Measurements from ENCODE around the gene FOXN3. TPM values are rescaled to one million over a fixed set of nuclear protein-coding genes. Genes with fewer than 3 reads are reported as not detected.
A peak's percentile ranks its signal among the peaks of the same experiment; 100 is the strongest.

FOXN3 gene
- total RNA-seq, 2 experiments from 2014 or later = 124 to 127 TPM

- no peaks in the 10 kb centered on the region for H3K9me3 Mint-ChIP-seq
- POLR2A ChIA-PET = interaction anchor here (0.6 to 1.7 kb wide), 2 partner anchors 82 to 809 kb away, joined by 3 to 4 read pairs; no protein-coding TSS in a partner anchor
- CTCF ChIA-PET = interaction anchor here (0.6 to 1.2 kb wide), 2 partner anchors 19 to 251 kb away, joined by 3 to 5 read pairs; no protein-coding TSS in a partner anchor
- H3K4me1 ChIP-seq (ENCODE audit: insufficient read depth, low read length) = peaks cover 24% of the 10 kb centered on the region
- intact Hi-C loops (cut with DNase I, micrococcal nuclease) = no loop called here
- peaks cover 68% of the 10 kb centered on the region for H3K4me1 Mint-ChIP-seq (ENCODE audit: low read depth)
- TF ChIP-seq CTCF (IDR thresholded peaks at IDR 0.05) = no peak
- DNase-seq = no peak
- H3K4me3 ChIP-seq (ENCODE audit: low read length) = no peak overlapping the region
- H3K4me3 Mint-ChIP-seq = no peak overlapping the region
- H3K36me3 Mint-ChIP-seq (ENCODE audit: low read depth) = peaks cover 3% of the 10 kb centered on the region
- ATAC-seq (ENCODE audit: poor library complexity) = no peak
- H3K27ac Mint-ChIP-seq = no peak overlapping the region
- H3K9me3 ChIP-seq (ENCODE audit: control insufficient read depth in 1 of 2, insufficient read depth in 1 of 2, low read length in 2 of 2) = no peaks in the 10 kb centered on the region
- no peaks in the 10 kb centered on the region for H3K27me3 Mint-ChIP-seq
- H3K27ac ChIP-seq (ENCODE audit: low read depth in 1 of 2, low read length in 2 of 2) = no peak overlapping the region
- no peaks in the 10 kb centered on the region for H3K27me3 ChIP-seq (ENCODE audit: control insufficient read depth in 1 of 2, insufficient read depth in 2 of 2, low read length in 2 of 2)
- no peaks in the 10 kb centered on the region for H3K36me3 ChIP-seq (ENCODE audit: insufficient read depth, low read length)
These were observed 10.6 kb upstream of the FOXN3 start for GRCh38 chr14:89427426-89428172.

GRCh38 chr14:89425931-89426330 is 8.9 kb upstream of the FOXN3 start:
- peaks cover 16% of the 10 kb centered on the region for H3K4me1 ChIP-seq (ENCODE audit: insufficient read depth, low read length)
- POLR2A ChIA-PET = no interaction called here

GRCh38 chr14:89424241-89424640 is 7.2 kb upstream of the FOXN3 start:
- POLR2A ChIA-PET = no interaction called here
- no peak overlapping the region for H3K27ac ChIP-seq (ENCODE audit: low read depth in 1 of 2, low read length in 2 of 2)
- peaks cover 12% of the 10 kb centered on the region for H3K4me1 ChIP-seq (ENCODE audit: insufficient read depth, low read length)
- no peaks in the 10 kb centered on the region for H3K27me3 ChIP-seq (ENCODE audit: control insufficient read depth in 1 of 2, insufficient read depth in 2 of 2, low read length in 2 of 2)
- DNase-seq (no peak), ATAC-seq (ENCODE audit: poor library complexity) (no peak)
- CTCF ChIA-PET = interaction anchor here (0.7 kb wide), 1 partner anchor 154 kb away, joined by 4 read pairs; no protein-coding TSS in a partner anchor
- no peak overlapping the region for H3K4me3 ChIP-seq (ENCODE audit: low read length)
- Mint-ChIP-seq H3K36me3 (ENCODE audit: low read depth) (no peaks in the 10 kb centered on the region), H3K27me3 (no peaks in the 10 kb centered on the region), H3K27ac (peak overlapping the region; percentile 31), H3K4me1 (ENCODE audit: low read depth) (peaks cover 68% of the 10 kb centered on the region), H3K4me3 (no peak overlapping the region), H3K9me3 (no peaks in the 10 kb centered on the region)
- TF ChIP-seq CTCF (IDR thresholded peaks at IDR 0.05) = no peak
- intact Hi-C loops (cut with DNase I, micrococcal nuclease) = loop anchor here in 1 of 2 experiments (5.0 kb wide), 1 partner anchor 343 kb away; no protein-coding TSS in a partner anchor
- no peaks in the 10 kb centered on the region for H3K9me3 ChIP-seq (ENCODE audit: control insufficient read depth in 1 of 2, insufficient read depth in 1 of 2, low read length in 2 of 2)
- no peaks in the 10 kb centered on the region for H3K36me3 ChIP-seq (ENCODE audit: insufficient read depth, low read length)

More at GRCh38 chr14:89425931-89426330, 8.9 kb upstream of the FOXN3 start:
- DNase-seq (peak in 2 of 14 experiments; percentile 23 to 53), ATAC-seq (ENCODE audit: poor library complexity) (no peak)
- Mint-ChIP-seq H3K9me3 (no peaks in the 10 kb centered on the region), H3K27ac (no peak overlapping the region), H3K36me3 (ENCODE audit: low read depth) (peaks cover 3% of the 10 kb centered on the region), H3K4me3 (no peak overlapping the region), H3K4me1 (ENCODE audit: low read depth) (peaks cover 66% of the 10 kb centered on the region), H3K27me3 (no peaks in the 10 kb centered on the region)
- H3K4me3 ChIP-seq (ENCODE audit: low read length) = no peak overlapping the region
- H3K27me3 ChIP-seq (ENCODE audit: control insufficient read depth in 1 of 2, insufficient read depth in 2 of 2, low read length in 2 of 2) = no peaks in the 10 kb centered on the region
- no peaks in the 10 kb centered on the region for H3K36me3 ChIP-seq (ENCODE audit: insufficient read depth, low read length)
- CTCF ChIA-PET = no interaction called here
- no peak overlapping the region for H3K27ac ChIP-seq (ENCODE audit: low read depth in 1 of 2, low read length in 2 of 2)
- no peak for TF ChIP-seq CTCF (IDR thresholded peaks at IDR 0.05)
- no peaks in the 10 kb centered on the region for H3K9me3 ChIP-seq (ENCODE audit: control insufficient read depth in 1 of 2, insufficient read depth in 1 of 2, low read length in 2 of 2)
- intact Hi-C loops (cut with DNase I, micrococcal nuclease) = no loop called here
